A673 (cell line): ENCODE data around the gene FMN2.

ENCODE experiments used
- EZH2 ChIP-seq: fragments of 200-600 bp; sonication (generic); IDR thresholded peaks from 2 replicates; pipeline ENCODE4 v1.6.1; 2017; ENCODE audit warnings: borderline replicate concordance, low read depth, mild to moderate bottlenecking, mixed read lengths, antibody characterized with exemption, low read length; ENCODE audit not compliant: poor library complexity, severe bottlenecking
- TF ChIP-seq, protein P1 (sequence below): fragments of 300-800, 200-600 bp; sonication (generic); conservative IDR thresholded peaks from 2 replicates; pipeline ENCODE4 v1.5.1; 2017; ENCODE audit warnings: low read depth, mild to moderate bottlenecking, antibody characterized with exemption, low read length, moderate library complexity, mixed read lengths

DNA sequence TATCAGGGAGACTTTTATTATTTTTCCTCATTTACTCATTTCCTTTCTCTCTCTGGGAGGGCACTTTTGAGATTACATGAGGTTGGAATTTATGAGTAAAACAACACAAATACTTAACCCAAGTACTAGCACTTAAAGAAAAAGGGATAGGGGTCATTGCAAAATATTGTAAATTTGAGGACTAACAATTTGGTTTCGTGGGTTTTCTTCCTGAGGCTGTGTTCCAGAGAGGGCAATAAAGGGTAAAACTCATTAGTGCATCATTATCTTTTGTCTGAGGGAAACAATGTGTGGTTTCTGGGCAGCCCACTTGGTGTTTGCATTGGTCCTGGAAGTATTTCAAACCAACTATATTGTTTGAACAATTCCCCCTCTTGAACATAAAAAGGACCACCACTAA, 423.8 kb downstream of the FMN2 start:
- TF ChIP-seq, protein P1, sequence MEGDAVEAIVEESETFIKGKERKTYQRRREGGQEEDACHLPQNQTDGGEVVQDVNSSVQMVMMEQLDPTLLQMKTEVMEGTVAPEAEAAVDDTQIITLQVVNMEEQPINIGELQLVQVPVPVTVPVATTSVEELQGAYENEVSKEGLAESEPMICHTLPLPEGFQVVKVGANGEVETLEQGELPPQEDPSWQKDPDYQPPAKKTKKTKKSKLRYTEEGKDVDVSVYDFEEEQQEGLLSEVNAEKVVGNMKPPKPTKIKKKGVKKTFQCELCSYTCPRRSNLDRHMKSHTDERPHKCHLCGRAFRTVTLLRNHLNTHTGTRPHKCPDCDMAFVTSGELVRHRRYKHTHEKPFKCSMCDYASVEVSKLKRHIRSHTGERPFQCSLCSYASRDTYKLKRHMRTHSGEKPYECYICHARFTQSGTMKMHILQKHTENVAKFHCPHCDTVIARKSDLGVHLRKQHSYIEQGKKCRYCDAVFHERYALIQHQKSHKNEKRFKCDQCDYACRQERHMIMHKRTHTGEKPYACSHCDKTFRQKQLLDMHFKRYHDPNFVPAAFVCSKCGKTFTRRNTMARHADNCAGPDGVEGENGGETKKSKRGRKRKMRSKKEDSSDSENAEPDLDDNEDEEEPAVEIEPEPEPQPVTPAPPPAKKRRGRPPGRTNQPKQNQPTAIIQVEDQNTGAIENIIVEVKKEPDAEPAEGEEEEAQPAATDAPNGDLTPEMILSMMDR, result no peak
- TF ChIP-seq EZH2, result no peak
